ENCODE data around the gene NCAM1.

NCAM1 gene

DNA sequence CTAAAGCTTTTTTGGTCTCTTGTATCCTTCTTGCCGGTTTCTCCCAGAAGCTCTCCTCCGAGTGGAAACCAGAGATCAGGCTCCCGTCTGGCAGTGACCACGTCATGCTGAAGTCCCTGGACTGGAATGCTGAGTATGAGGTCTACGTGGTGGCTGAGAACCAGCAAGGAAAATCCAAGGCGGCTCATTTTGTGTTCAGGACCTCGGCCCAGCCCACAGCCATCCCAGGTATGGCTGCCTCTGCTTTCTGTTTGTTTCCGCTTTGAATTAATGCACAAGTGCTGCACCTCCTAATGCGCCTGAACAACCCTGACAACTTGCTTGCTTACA, 298.8 kb downstream of the NCAM1 start:
- TF ChIP-seq, protein P1, sequence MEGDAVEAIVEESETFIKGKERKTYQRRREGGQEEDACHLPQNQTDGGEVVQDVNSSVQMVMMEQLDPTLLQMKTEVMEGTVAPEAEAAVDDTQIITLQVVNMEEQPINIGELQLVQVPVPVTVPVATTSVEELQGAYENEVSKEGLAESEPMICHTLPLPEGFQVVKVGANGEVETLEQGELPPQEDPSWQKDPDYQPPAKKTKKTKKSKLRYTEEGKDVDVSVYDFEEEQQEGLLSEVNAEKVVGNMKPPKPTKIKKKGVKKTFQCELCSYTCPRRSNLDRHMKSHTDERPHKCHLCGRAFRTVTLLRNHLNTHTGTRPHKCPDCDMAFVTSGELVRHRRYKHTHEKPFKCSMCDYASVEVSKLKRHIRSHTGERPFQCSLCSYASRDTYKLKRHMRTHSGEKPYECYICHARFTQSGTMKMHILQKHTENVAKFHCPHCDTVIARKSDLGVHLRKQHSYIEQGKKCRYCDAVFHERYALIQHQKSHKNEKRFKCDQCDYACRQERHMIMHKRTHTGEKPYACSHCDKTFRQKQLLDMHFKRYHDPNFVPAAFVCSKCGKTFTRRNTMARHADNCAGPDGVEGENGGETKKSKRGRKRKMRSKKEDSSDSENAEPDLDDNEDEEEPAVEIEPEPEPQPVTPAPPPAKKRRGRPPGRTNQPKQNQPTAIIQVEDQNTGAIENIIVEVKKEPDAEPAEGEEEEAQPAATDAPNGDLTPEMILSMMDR (IDR thresholded peaks at IDR 0.05; ENCODE audit: low read depth, low read length): no peak
- no peak overlapping the region for H3K4me3 ChIP-seq (ENCODE audit: low read depth, low read length)

DNA sequence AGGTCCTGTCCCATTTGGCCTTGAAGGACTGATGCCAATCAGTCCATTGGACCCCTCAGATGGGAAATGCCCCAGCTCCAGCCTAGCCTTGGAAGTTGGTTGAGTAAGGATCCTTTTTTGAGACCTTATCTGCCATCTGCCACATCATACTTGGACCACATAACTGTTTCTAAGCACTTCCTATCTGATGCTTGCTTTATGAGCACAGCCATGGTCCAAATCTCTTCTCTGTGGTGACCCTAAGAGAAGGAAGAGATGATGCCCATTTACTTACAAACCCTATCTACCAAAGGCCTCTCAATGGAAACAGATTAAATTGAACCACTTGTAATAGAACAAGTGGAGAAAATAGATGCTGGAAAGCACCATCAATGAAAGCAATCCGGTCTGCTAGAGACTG, 299.3 kb downstream of the NCAM1 start:
- TF ChIP-seq, protein P1 (IDR thresholded peaks at IDR 0.05; ENCODE audit: low read depth, low read length): no peak

DNA sequence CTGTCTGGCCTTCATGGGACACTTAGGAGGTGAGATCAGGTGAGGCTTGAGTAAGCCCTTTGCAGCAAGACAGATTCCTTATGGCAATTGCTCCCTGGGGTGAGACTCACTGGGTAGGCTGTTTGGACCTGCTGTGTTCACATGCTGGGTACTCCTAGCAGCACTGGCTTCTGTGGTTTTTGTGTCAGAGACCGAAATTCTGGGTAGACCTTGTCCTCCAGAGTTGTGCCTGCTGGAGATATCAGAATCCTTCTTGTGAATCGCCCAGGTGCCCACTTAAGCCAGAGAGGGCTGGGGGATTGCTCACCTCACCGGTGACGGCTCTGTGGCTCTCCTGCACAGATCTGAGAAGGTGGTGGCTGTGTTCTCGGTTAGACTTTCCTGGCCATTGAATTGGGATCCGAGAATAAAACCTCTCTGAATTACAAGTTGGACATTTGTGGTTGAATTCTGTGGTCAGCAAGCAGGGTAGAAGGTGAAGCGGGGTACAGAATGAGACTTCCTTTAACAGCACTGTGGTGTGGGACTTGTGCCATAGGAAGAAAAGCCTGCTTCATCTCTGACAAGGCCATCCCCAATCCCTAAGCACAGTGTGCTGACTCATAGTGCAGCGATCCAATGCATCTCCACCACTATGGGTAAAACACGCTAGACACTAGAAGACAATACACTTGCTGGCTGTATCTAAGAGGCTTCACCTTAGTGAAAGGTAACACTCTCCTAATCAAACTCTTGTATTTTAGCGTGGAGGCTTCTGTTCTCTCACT, 300.7 kb downstream of the NCAM1 start:
- TF ChIP-seq, protein P1 (IDR thresholded peaks at IDR 0.05; ENCODE audit: low read depth, low read length): no peak

More for the DNA sequence above, 299.3 kb downstream of the NCAM1 start:
- no peak overlapping the region for H3K4me3 ChIP-seq (ENCODE audit: low read depth, low read length)

DNA sequence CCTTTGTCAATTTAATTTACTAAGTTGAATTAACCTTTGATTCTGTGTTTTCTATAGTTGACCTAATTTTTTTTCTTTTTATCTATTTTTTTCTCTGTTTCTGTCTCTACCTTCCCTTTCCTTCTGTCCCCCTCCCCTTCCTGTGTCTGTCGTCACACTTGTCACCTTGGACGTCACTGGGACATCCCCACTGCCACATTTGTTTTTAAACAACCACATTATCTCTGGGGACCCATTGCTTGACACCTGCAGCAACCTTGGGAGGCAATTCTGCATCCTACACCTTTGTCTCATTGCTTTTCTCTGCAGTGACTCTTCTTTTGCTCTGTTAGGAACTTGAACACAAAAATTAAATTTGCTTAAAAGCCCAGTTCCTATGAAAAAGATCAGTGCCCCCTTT, 301.4 kb downstream of the NCAM1 start:
- no peak overlapping the region for H3K4me3 ChIP-seq (ENCODE audit: low read depth, low read length)
- TF ChIP-seq, protein P1 (IDR thresholded peaks at IDR 0.05; ENCODE audit: low read depth, low read length): no peak

More for the DNA sequence above, 300.7 kb downstream of the NCAM1 start:
- H3K4me3 ChIP-seq (ENCODE audit: low read depth, low read length): no peak overlapping the region

DNA sequence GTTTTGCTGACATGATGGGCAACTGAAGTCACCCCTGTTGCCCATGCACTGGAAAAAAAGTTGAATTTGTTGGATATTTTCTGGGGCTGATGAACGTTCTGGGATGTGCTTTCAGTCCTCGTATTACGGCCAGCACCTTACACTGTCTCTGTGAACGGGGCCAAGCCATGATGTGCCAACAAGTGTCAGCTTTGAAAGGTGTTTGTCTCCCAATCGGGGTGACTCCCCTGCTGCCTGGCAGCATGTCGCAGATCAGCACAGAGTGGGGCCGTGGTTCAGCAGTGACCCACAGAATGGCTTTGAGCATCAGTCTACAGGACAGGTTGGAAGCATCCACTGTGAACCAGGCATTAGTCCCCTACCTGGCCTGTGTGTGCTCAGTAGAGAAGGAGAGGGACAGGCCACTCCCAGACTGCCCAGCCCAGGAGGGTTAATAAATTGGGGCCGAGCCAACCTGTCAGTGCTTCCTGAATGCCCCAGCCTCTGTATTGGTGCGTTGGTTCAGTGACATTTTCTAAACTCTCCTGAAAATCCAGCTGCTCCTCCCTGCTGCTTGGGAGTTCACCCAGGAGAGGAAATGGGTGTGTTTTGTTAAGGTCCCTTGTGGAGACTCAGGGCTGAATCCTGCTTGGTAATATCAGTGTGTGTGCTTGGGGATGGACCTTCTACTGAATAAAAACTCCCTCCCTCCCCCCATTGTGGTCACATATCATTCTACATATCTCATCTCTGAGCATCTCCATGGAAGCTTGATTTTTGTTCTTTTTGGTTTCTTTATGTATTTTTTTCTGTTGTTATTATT, 302.4 kb downstream of the NCAM1 start:
- no peak overlapping the region for H3K4me3 ChIP-seq (ENCODE audit: low read depth, low read length)
- TF ChIP-seq, protein P1 (IDR thresholded peaks at IDR 0.05; ENCODE audit: low read depth, low read length): no peak

DNA sequence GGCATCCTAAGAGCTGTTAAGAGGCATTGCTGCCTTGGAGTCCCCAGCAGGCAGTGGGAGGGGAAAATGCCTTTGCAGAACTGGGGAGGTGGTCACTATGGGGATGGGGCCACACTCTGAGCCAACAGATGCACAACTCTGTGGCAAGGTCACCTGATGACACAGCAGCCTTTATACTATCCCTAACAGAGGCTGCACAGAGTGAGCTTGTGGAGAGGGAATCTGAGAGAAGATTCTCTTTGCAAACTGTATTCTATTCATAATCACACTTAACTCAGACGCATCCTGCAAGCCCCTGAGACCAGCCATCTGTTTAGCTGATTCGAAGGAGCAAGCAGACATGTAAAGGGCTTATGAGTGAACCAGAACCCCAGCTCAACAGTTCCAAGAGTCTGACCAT, 304.1 kb downstream of the NCAM1 start:
- TF ChIP-seq, protein P1 (IDR thresholded peaks at IDR 0.05; ENCODE audit: low read depth, low read length): no peak
- no peak overlapping the region for H3K4me3 ChIP-seq (ENCODE audit: low read depth, low read length)

DNA sequence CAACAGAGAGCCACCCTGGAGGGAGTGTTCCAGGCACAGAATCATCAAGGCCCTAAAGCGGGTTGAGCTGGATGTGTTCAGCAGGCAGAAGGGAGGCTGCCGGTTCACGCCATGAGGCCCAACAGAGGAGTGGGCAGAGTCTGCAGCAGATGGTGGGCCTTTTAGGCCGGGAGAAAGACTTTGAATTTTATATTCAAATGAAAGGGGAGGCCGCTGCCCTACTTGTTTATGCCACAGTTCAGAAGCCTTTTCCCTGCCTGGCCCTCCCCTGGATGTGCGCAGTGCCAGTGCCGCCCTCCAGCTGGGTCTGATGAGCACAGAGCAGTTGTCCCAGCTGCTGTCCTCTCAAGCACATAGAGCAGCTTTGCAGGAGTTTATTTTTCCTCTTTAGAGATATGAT, 306.3 kb downstream of the NCAM1 start:
- no peak overlapping the region for H3K4me3 ChIP-seq (ENCODE audit: low read depth, low read length)
- TF ChIP-seq, protein P1 (IDR thresholded peaks at IDR 0.05; ENCODE audit: low read depth, low read length): no peak

Data from WI38 (cell line).